SW 1271 (cell line): ENCODE data around the gene CKAP5.
"Not testable (repeated sequence)": the region's sequence is repeated elsewhere in the genome, so short reads cannot be mapped to it uniquely, and the experiment has no call there.

Experiments used
- DNase-seq, 2 experiments: peaks; one replicate each; lab custom pipeline; 2025; lab: John Stamatoyannopoulos, UW

CKAP5 gene

GRCh38 chr11:46855167-46855566, 9.1 kb upstream of the CKAP5 start:
- DNase-seq, result no peak

GRCh38 chr11:46850829-46851380, 4.8 kb upstream of the CKAP5 start:
- no peak for DNase-seq

GRCh38 chr11:46849631-46850030, 3.6 kb upstream of the CKAP5 start:
- no peak for DNase-seq

GRCh38 chr11:46846510-46846830, 390 bp upstream of the CKAP5 start:
- peak in 1 of 2 experiments; percentile 76 for DNase-seq

- DNase-seq, result no peak
Observed at GRCh38 chr11:46845440-46845739, 690 bp downstream of the CKAP5 start.

- no peak for DNase-seq
Observed at GRCh38 chr11:46840116-46840515, 6.0 kb downstream of the CKAP5 start.

GRCh38 chr11:46838501-46838900, 7.6 kb downstream of the CKAP5 start:
- no peak for DNase-seq

GRCh38 chr11:46837860-46838259, 8.2 kb downstream of the CKAP5 start:
- DNase-seq, result no peak

- no peak for DNase-seq
Observed at GRCh38 chr11:46836870-46837269, 9.2 kb downstream of the CKAP5 start.

GRCh38 chr11:46836431-46836830, 9.6 kb downstream of the CKAP5 start:
- DNase-seq, result no peak

- DNase-seq, result no peak
Observed at GRCh38 chr11:46835897-46836296, 10.2 kb downstream of the CKAP5 start.

- no peak for DNase-seq
Observed at GRCh38 chr11:46834821-46835220, 11.3 kb downstream of the CKAP5 start.

- DNase-seq, result no peak
Observed at GRCh38 chr11:46832511-46833214, 13.4 kb downstream of the CKAP5 start.

- no peak for DNase-seq
Observed at GRCh38 chr11:46827995-46828394, 18.1 kb downstream of the CKAP5 start.

- DNase-seq, result peak; percentile 32 to 81
Observed at GRCh38 chr11:46826310-46827044, 19.6 kb downstream of the CKAP5 start.

GRCh38 chr11:46808799-46809431, 37.2 kb downstream of the CKAP5 start:
- DNase-seq, result peak; percentile 12 to 65

- no peak for DNase-seq
Observed at GRCh38 chr11:46801694-46802470, 44.2 kb downstream of the CKAP5 start.

- DNase-seq, result no peak
Observed at GRCh38 chr11:46800177-46800576, 45.9 kb downstream of the CKAP5 start.

- DNase-seq, result not testable (repeated sequence)
Observed at GRCh38 chr11:46799725-46800124, 46.4 kb downstream of the CKAP5 start.

GRCh38 chr11:46778416-46778815, 67.7 kb downstream of the CKAP5 start:
- no peak for DNase-seq

- DNase-seq, result no peak
Observed at GRCh38 chr11:46776878-46777277, 69.2 kb downstream of the CKAP5 start.

- DNase-seq, result no peak
Observed at GRCh38 chr11:46769636-46770221, 76.4 kb downstream of the CKAP5 start.
